ENCODE data around the gene STX2. TPM values are rescaled to one million over a fixed set of nuclear protein-coding genes. Genes with fewer than 3 reads are reported as not detected.
A peak's percentile ranks its signal among the peaks of the same experiment; 100 is the strongest.

STX2 gene
- total RNA-seq, 4 donors from 2014 or later: 30.6 to 37.6 (median 33.5) TPM

DNA sequence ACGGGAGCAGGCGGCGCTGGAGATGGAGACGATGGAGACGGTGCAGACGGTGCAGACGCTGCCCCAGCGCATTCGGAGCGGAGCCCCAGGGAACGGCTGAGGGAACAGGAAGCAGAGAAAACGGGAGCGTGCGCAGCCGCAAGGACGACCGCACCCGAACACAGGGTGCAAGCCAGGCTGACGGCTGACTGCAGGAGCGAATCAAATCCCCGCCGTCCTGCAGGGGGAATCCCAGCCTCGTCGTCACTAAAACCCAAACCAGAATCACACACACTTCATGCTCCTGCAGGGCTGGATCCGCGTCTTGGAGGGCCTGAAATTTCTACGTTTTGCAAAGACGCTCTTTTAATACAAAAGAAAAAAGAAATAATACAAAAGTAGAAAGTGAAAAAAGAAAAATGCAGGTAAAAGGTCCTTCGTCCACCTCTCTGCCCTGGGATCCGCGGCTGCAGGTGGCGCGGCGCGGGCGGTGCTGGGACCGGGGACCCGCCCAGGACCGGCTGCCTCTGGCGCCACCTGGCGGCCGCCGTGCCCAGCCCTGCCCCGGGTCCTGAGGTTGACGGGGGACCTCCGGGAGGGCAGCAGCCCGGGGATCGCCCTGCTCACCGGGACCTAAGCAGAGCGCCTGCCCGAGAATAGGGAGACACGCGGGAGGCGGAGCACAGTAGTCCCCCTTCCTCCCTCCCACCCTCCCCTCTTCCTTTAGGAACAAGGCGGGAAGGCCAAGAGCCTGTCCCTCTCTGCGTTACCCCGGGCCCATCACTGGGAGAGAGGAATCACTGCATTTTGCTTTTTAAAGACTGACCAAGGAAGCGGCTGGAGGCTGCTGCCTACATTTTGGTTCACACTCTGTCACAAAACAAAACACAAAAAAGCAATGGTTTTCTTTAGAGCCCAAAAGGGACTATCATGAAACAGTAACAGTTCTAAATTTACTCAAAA, 20.1 kb downstream of the STX2 start:
- DNase-seq (ENCODE audit: low spot score): no peak
- TF ChIP-seq, protein P1, sequence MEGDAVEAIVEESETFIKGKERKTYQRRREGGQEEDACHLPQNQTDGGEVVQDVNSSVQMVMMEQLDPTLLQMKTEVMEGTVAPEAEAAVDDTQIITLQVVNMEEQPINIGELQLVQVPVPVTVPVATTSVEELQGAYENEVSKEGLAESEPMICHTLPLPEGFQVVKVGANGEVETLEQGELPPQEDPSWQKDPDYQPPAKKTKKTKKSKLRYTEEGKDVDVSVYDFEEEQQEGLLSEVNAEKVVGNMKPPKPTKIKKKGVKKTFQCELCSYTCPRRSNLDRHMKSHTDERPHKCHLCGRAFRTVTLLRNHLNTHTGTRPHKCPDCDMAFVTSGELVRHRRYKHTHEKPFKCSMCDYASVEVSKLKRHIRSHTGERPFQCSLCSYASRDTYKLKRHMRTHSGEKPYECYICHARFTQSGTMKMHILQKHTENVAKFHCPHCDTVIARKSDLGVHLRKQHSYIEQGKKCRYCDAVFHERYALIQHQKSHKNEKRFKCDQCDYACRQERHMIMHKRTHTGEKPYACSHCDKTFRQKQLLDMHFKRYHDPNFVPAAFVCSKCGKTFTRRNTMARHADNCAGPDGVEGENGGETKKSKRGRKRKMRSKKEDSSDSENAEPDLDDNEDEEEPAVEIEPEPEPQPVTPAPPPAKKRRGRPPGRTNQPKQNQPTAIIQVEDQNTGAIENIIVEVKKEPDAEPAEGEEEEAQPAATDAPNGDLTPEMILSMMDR (IDR thresholded peaks at IDR 0.05): peak in 1 of 3 donors; percentile 53
- ATAC-seq (ENCODE audit: low FRiP score): peak; percentile 82

DNA sequence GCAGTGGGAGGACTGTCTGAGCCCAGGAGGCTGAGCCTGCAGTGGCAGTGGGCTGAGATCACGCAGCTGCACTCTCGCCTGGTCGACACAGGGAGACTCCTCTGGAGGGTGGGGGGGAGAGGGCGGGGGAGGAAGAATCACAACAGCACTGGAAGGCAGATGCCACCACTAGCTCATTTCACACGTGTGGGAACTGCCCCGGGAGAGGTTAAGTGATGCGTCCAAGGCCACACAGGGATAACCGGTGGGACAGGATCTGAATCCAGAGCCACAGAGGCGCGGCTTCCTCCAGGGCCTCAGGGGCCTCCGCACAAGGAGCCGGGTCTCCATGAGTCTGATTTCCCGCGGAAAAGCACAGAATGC, 20.8 kb downstream of the STX2 start:
- ATAC-seq (ENCODE audit: low FRiP score) (no peak), DNase-seq (ENCODE audit: low spot score) (no peak)
- TF ChIP-seq, protein P1 (IDR thresholded peaks at IDR 0.05): no peak

DNA sequence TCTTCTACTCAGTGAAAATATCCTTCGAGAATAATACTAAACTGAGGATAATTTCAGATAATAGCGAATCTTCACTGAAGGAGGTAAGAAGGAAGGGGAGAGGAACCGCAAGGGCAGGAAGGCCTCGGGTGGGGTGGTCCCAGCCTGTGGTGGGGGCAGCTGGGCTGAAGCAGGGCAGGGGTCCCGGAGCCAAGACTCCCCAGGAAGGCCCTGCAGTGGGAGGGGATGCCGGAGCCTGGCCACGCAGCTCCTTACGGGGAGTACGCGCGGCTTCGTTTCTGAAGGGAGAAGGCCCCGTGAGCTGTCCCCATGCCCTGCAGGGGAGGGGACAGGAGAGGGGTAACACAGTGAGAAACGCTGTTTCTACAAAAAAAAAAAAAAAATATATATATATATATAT, 21.2 kb downstream of the STX2 start:
- no peak for DNase-seq (ENCODE audit: low spot score)
- TF ChIP-seq, protein P1 (IDR thresholded peaks at IDR 0.05): no peak

DNA sequence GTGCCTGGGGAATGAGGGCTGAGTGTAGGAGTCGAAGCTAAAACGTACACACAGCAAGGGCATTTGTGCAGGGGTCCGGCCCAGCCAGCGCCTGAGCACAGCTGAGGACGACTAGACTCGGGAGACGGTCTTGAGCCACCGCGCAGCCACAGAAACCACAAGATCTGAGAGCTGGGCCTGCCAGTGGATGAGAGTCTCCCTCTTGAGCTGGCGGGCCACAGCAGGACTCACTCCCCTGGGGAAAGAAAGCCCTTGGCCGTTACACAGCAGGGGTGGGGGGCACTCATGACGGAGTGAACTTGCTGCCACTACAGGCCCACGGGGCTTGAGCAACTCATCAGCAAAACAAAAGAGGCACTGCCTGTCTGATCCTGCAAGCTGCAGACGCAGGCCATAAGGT, 23.0 kb downstream of the STX2 start:
- ATAC-seq (ENCODE audit: low FRiP score) (no peak), DNase-seq (ENCODE audit: low spot score) (no peak)
- TF ChIP-seq, protein P1 (IDR thresholded peaks at IDR 0.05): no peak

More for the DNA sequence above, 21.2 kb downstream of the STX2 start:
- ATAC-seq (ENCODE audit: low FRiP score): no peak

DNA sequence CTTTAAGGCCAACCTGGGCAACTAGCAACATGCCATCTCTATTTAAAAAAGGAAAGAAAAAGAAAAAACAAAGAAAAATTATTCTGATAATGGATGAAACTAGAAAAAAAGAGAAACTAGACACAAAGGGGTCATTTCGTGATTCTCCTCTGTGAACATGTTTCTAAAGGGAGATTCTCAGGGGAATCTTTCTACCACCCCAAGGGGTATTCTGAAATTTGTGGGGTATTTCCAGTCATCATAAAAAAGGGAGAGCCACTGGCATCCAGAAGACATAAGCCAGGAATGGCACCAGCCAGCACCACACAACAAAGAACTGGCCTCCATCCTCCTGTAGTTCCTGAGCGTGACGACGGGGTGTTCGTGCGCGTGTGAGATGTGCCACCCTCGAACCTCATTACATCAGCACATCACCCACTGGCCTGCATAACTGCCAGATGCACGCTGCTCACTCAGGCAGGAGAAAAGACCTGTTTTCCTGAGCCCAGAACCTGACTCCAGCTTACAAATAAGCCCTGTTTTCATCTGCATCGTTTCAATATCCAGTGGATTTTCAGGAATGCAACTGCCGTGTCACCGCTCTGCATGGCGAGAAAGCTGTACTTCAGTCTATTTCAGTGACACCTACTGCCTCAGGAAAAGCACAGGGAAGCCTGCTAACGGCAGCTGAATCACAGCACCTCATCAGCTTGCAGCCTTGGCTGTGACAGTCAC, 23.9 kb downstream of the STX2 start:
- DNase-seq (ENCODE audit: low spot score) (no peak), ATAC-seq (ENCODE audit: low FRiP score) (no peak)
- TF ChIP-seq, protein P1 (IDR thresholded peaks at IDR 0.05): no peak

DNA sequence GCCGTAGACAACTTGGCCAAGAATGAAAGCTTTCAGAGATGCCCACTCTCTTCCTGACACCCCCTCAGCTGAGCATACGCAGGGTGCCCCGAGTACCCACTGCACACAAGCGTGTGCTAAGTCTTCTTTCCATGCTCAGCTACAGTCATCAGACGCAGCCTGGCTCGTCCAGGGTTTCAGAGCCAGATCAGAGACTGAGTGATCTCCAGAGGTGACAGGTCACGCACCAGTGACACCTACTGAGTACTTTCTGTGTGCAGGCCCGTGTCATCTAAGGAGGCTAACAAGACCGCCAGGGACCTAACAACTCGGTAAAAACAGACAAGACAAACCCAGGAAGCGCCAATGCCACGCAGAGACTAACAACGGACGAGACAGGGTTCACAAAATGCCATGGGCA, 25.1 kb downstream of the STX2 start:
- TF ChIP-seq, protein P1 (IDR thresholded peaks at IDR 0.05): no peak
- no peak for DNase-seq (ENCODE audit: low spot score)
- ATAC-seq (ENCODE audit: low FRiP score): no peak
